Stimulated activated CD8-positive, alpha-beta memory T cell treated with anti-CD3 and anti-CD28 coated beads, Interleukin-12 subunit alpha, Interleukin-12 subunit beta, amount 100 ng/mL, for 4 hours (primary cell): ENCODE results near the gene ICAM2.

Experiments
- DNase-seq: peaks from one replicate; pipeline ENCODE4 v3.0.0-alpha.2; 2020; ENCODE audit warnings: low read depth

ICAM2 gene

GRCh38 chr17:63974594-63975192 lies 45.7 kb downstream of the ICAM2 start:
- no peak for DNase-seq

GRCh38 chr17:63973930-63974593 lies 46.4 kb downstream of the ICAM2 start:
- DNase-seq = no peak

GRCh38 chr17:63973247-63973646 lies 47.2 kb downstream of the ICAM2 start:
- DNase-seq = no peak

- no peak for DNase-seq
Measured at GRCh38 chr17:63972796-63973195, 47.6 kb downstream of the ICAM2 start, which contains the start of gene SCN4A. SCN4A (minus strand) TSS chr17:63972918; CDS start chr17:63972841, 77 bp downstream.

- DNase-seq = no peak
Measured at GRCh38 chr17:63969278-63969677, 51.2 kb downstream of the ICAM2 start.

GRCh38 chr17:63967953-63968352 lies 52.5 kb downstream of the ICAM2 start:
- no peak for DNase-seq

GRCh38 chr17:63966646-63967264 lies 53.7 kb downstream of the ICAM2 start:
- DNase-seq = no peak

- no peak for DNase-seq
Measured at GRCh38 chr17:63963123-63963522, 57.3 kb downstream of the ICAM2 start.

GRCh38 chr17:63962298-63962744 lies 58.1 kb downstream of the ICAM2 start:
- no peak for DNase-seq

GRCh38 chr17:63961355-63962212 lies 58.8 kb downstream of the ICAM2 start:
- no peak for DNase-seq

GRCh38 chr17:63960430-63960829 lies 60.0 kb downstream of the ICAM2 start:
- no peak for DNase-seq

GRCh38 chr17:63960006-63960405 lies 60.4 kb downstream of the ICAM2 start:
- no peak for DNase-seq

- DNase-seq = no peak
Measured at GRCh38 chr17:63956296-63956920, 64.0 kb downstream of the ICAM2 start.

GRCh38 chr17:63955791-63956190 lies 64.6 kb downstream of the ICAM2 start:
- DNase-seq = no peak

GRCh38 chr17:63955232-63955631 lies 65.2 kb downstream of the ICAM2 start:
- DNase-seq = no peak

- no peak for DNase-seq
Measured at GRCh38 chr17:63954402-63955063, 65.9 kb downstream of the ICAM2 start.
